Sigmoid colon (tissue), 4 donors: ENCODE results near the gene DCAF12L1.

Experiments used
- CTCF ChIP-seq, 4 experiments: fragments of 450-650 bp in 3 of 4; fragments of 200-600 bp in 1 of 4; IDR thresholded peaks; one replicate each; pipeline ENCODE4 v1.5.1; 2016 to 2019; ENCODE audit warnings: antibody characterized with exemption in 4 of 4, mild to moderate bottlenecking in 3 of 4, moderate library complexity in 2 of 4
- EP300 ChIP-seq, 4 donors: sonication (generic); formaldehyde crosslinking; IDR thresholded peaks; one replicate each; pipeline ENCODE4 v1.6.1; 2017; ENCODE audit warnings: antibody characterized with exemption in 4 of 4
- POLR2A ChIP-seq, 2 donors: fragments of 450-650 bp; IDR thresholded peaks; one replicate each; pipeline ENCODE4 v1.6.1; 2016; ENCODE audit warnings: antibody characterized with exemption in 2 of 2, mild to moderate bottlenecking in 2 of 2, moderate library complexity in 2 of 2
- POLR2AphosphoS5 ChIP-seq, 4 donors: sonication (generic); formaldehyde crosslinking; IDR thresholded peaks; one replicate each; pipeline ENCODE4 v1.6.1; 2017; ENCODE audit warnings: antibody characterized with exemption in 4 of 4

- TF ChIP-seq CTCF (IDR thresholded peaks at IDR 0.05), result no peak
- TF ChIP-seq POLR2A (IDR thresholded peaks at IDR 0.05), result no peak
- TF ChIP-seq POLR2AphosphoS5 (IDR thresholded peaks at IDR 0.05), result no peak
- TF ChIP-seq EP300 (IDR thresholded peaks at IDR 0.05), result no peak
Observed at GRCh38 chrX:126580877-126581276, 28.3 kb upstream of the DCAF12L1 start.
